Kidney (tissue), 14 donors: ENCODE measurements around the gene GSN. TPM values are rescaled to one million over a fixed set of nuclear protein-coding genes. Genes with fewer than 3 reads are reported as not detected.

Source experiments
- DNase-seq, 5 donors: peaks; one replicate each; pipeline ENCODE4 v3.0.0-alpha.2; 2013 to 2020
- FAIRE-seq: peaks from 2 replicates; lab custom pipeline; 2012; peaks lifted over from hg19 to GRCh38; lab: Jason Lieb, UNC
- H3K27ac ChIP-seq, 2 donors: one replicate each; pipeline ENCODE4 v1.7.0; 2013; ENCODE audit warnings: low read depth in 2 of 2, low read length in 2 of 2, inconsistent platforms in 1 of 2
- H3K27me3 ChIP-seq: one replicate; pipeline ENCODE4 v1.7.1; 2013; ENCODE audit warnings: low read length, inconsistent platforms; ENCODE audit not compliant: control insufficient read depth, insufficient read depth
- H3K36me3 ChIP-seq, 3 donors: one replicate each; pipeline versions ENCODE4 v1.7.0 to v1.7.1; 2013; ENCODE audit warnings: low read length in 3 of 3, control low read depth in 1 of 3, inconsistent platforms in 1 of 3; ENCODE audit not compliant: insufficient read depth in 3 of 3, control insufficient read depth in 2 of 3
- H3K4me1 ChIP-seq, 3 donors: one replicate each; pipeline versions ENCODE4 v1.7.0 to v1.7.1; 2013; ENCODE audit warnings: low read length in 3 of 3, inconsistent platforms in 1 of 3, low read depth in 1 of 3; ENCODE audit not compliant: control insufficient read depth in 2 of 3, insufficient read depth in 2 of 3
- H3K4me3 ChIP-seq, 3 donors: one replicate each; pipeline versions ENCODE4 v1.7.0 to v1.8.1; 2013; ENCODE audit warnings: low read length in 3 of 3, control low read depth in 1 of 3, inconsistent platforms in 1 of 3
- H3K9ac ChIP-seq, 3 donors: one replicate each; pipeline versions ENCODE4 v1.7.0 to v1.7.1; 2013; ENCODE audit warnings: low read length in 3 of 3, control low read depth in 1 of 3, inconsistent platforms in 1 of 3
- H3K9me3 ChIP-seq, 3 donors: one replicate each; pipeline versions ENCODE4 v1.7.0 to v1.7.1; 2013; ENCODE audit warnings: low read length in 3 of 3, control low read depth in 1 of 3, inconsistent platforms in 1 of 3; ENCODE audit not compliant: control insufficient read depth in 2 of 3, insufficient read depth in 1 of 3
- intact Hi-C: fragments of 100-400 bp; cut with DNase I; formaldehyde crosslinking; loops from one replicate; pipeline ENCODE4 v1.11.1; 2022
- polyA plus RNA-seq: library from polyadenylated mRNA; stranded (reverse); fragments of 350-450 nt; fragmentation: Illumina TruSeq; extraction: RNeasy Lipid Tissue Mini Kit (QIAGEN cat#74804); gene quantifications from one replicate; pipeline ENCODE4 v1.2.3, GENCODE V29; 2014; ENCODE audit warnings: low read depth, low replicate concordance; ENCODE audit not compliant: insufficient read depth
- total RNA-seq: library from RNA; stranded (reverse); fragmentation: NEBNext Ultra II Directional; extraction: Animal tissue kit (Norgen Biotek cat#: 25700); gene quantifications from one replicate; pipeline ENCODE4 v1.2.1, GENCODE V29; 2021
- TF ChIP-seq, protein P1 (sequence below): IDR thresholded peaks from 3 replicates; pipeline ENCODE4 v1.5.1; 2012; ENCODE audit warnings: mild to moderate bottlenecking, moderate library complexity, borderline replicate concordance; ENCODE audit not compliant: insufficient read depth; ENCODE audit errors: extremely low read depth
- donor health status: control.
- donor health status: control.
- donor health status: control.
- donor health status: control.
- donor health status: control.
- donor health status: DM: yes; HTN: yes; CAD: no.
- donor health status: Normal renal cell carcinoma (clear cell type).

GSN gene
- total and polyA plus RNA-seq, 2 donors from 2014 or later, result 235 to 511 TPM

GRCh38 chr9:121301881-121302286 is 33.9 kb downstream of the GSN start:
- DNase-seq (no peak), FAIRE-seq (no peak)
- no peak overlapping the region for H3K9ac ChIP-seq
- peaks cover 3 to 23% (median 12%) of the 10 kb centered on the region in 3 donors for H3K4me1 ChIP-seq
- H3K27me3 ChIP-seq, result no peaks in the 10 kb centered on the region
- no peak overlapping the region for H3K27ac ChIP-seq
- H3K9me3 ChIP-seq, result no peaks in the 10 kb centered on the region
- H3K4me3 ChIP-seq, result no peak overlapping the region
- peaks cover 0 to 35% (median 23%) of the 10 kb centered on the region in 3 donors for H3K36me3 ChIP-seq
- intact Hi-C loops, result no loop called here
- TF ChIP-seq, protein P1, sequence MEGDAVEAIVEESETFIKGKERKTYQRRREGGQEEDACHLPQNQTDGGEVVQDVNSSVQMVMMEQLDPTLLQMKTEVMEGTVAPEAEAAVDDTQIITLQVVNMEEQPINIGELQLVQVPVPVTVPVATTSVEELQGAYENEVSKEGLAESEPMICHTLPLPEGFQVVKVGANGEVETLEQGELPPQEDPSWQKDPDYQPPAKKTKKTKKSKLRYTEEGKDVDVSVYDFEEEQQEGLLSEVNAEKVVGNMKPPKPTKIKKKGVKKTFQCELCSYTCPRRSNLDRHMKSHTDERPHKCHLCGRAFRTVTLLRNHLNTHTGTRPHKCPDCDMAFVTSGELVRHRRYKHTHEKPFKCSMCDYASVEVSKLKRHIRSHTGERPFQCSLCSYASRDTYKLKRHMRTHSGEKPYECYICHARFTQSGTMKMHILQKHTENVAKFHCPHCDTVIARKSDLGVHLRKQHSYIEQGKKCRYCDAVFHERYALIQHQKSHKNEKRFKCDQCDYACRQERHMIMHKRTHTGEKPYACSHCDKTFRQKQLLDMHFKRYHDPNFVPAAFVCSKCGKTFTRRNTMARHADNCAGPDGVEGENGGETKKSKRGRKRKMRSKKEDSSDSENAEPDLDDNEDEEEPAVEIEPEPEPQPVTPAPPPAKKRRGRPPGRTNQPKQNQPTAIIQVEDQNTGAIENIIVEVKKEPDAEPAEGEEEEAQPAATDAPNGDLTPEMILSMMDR, result no peak

DNA sequence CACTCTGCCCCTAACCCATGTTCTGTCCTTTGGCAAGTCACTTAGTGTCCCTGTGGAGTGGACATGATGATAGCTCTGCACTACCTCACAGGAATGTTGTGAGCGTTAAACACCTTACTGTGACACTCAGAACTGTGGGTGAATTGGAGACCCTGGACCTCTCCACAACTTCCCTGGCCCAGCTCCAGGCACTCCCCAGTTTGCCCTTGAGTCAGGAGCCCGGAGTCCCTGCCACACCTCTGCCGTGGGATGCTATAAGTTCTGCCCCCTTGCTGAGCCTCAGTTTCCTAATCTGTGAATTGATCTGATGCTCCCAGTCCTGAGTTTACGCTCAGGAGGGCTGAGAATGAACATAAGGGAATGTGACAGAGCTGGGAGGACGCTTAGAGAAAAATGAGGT is 34.4 kb downstream of the GSN start:
- H3K4me1 ChIP-seq, result peaks cover 3 to 23% (median 12%) of the 10 kb centered on the region in 3 donors
- no peak overlapping the region for H3K9ac ChIP-seq
- H3K27ac ChIP-seq, result no peak overlapping the region
- intact Hi-C loops, result no loop called here
- TF ChIP-seq, protein P1, result no peak
- FAIRE-seq, result no peak
- H3K36me3 ChIP-seq, result peaks cover 0 to 36% (median 23%) of the 10 kb centered on the region in 3 donors
- no peak for DNase-seq
- H3K27me3 ChIP-seq, result no peaks in the 10 kb centered on the region
- H3K4me3 ChIP-seq, result no peak overlapping the region
- no peaks in the 10 kb centered on the region for H3K9me3 ChIP-seq

DNA sequence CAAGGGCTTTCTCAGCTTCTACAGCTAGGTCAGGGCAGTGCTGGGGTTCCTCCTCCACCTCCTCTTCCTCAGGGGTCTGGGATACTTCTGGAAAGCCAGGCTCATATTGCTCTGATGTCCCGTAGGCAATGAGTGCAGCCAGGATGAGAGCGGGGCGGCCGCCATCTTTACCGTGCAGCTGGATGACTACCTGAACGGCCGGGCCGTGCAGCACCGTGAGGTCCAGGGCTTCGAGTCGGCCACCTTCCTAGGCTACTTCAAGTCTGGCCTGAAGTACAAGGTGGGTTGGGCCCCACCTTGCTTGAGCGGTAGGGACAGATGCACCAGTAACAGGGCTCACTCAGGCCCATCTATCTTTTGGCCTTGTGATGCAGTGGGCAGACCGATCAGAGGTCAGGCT is 34.8 kb downstream of the GSN start:
- TF ChIP-seq, protein P1, result no peak

More for the DNA sequence above, 34.8 kb downstream of the GSN start:
- FAIRE-seq (no peak), DNase-seq (peak in 1 of 5 donors; percentile 18)
- H3K9ac ChIP-seq, result no peak overlapping the region
- intact Hi-C loops, result no loop called here
- H3K36me3 ChIP-seq, result peaks cover 0 to 39% (median 26%) of the 10 kb centered on the region in 3 donors
- H3K9me3 ChIP-seq, result no peaks in the 10 kb centered on the region
- no peaks in the 10 kb centered on the region for H3K27me3 ChIP-seq
- H3K4me1 ChIP-seq, result peaks cover 3 to 20% (median 10%) of the 10 kb centered on the region in 3 donors
- H3K4me3 ChIP-seq, result no peak overlapping the region
- H3K27ac ChIP-seq, result no peak overlapping the region
